GM12801 (cell line): ENCODE data around the gene PHACTR4.

Experiments
- TF ChIP-seq, protein P1 (sequence below): IDR thresholded peaks from one replicate; pipeline ENCODE4 v1.5.1; 2011; ENCODE audit warnings: control low read depth; ENCODE audit not compliant: insufficient read length; ENCODE audit errors: extremely low read depth

PHACTR4 gene

DNA sequence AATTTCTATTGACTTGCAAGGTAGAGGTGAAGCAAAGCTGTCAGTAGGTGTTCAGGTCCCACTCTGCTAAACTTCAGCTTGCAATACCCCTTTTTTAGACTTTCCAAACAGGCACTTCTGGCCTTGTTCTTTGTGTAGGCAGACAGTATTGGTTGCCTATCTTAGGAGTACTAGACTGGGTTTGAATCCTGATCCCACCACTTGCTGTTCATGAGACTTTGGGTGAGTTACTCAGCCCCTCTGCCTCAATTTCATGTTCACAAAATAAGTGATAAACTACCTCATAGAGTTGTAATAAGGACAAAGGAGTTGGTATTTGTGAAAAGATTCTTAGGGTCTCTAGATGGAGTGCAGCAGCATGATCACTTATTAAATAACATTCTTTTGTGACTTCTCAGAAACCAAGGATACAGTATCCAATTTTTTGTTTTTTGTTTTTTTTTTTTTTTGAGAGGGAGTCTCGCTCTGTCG, 141.5 kb downstream of the PHACTR4 start:
- TF ChIP-seq, protein P1, sequence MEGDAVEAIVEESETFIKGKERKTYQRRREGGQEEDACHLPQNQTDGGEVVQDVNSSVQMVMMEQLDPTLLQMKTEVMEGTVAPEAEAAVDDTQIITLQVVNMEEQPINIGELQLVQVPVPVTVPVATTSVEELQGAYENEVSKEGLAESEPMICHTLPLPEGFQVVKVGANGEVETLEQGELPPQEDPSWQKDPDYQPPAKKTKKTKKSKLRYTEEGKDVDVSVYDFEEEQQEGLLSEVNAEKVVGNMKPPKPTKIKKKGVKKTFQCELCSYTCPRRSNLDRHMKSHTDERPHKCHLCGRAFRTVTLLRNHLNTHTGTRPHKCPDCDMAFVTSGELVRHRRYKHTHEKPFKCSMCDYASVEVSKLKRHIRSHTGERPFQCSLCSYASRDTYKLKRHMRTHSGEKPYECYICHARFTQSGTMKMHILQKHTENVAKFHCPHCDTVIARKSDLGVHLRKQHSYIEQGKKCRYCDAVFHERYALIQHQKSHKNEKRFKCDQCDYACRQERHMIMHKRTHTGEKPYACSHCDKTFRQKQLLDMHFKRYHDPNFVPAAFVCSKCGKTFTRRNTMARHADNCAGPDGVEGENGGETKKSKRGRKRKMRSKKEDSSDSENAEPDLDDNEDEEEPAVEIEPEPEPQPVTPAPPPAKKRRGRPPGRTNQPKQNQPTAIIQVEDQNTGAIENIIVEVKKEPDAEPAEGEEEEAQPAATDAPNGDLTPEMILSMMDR = no peak

DNA sequence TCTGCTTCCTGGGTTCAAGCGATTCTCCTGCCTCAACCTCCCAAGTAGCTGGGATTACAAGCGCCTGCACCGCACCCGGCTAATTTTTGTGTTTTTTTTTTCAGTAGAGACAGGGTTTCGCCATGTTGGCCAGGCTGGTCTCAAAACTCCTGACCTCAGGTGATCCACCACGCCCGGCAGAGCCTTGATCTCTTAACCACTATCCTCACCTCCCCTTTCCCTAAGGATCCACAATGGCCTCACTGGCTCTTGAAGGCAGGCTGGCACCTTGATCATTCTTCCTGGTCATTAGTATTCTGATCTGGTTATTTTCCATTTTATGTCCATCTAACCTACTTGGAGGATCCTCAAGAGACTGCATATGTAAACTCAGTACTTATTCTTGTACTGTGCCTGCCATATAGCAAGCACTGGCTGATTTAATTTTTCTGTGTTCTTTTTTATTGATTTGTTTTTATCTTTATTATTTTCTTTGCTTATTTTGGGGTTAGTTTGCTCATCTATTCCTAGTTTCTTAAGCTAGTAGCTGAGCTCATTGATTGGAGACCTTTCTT, 142.6 kb downstream of the PHACTR4 start:
- TF ChIP-seq, protein P1 = no peak

DNA sequence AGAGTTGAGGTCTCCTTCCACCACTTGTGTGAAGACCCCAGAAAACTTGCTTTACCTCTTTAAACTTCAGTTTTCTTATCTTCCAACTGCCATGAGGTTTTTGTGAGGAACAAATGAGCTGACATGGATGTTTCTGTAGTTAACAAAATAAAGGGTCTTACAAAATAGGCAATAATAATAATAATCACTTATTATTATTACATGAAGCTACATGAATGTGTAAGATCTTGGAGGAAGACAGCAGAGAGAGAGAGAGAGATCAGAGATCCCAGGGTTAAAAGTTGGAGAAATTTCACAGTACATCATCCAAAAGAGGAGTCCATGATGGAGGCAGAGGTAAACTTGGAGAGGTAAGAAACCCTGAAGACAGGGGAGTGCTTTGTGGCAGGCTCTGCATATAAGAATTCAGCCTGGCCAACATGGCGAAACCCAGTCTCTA, 147.0 kb downstream of the PHACTR4 start:
- TF ChIP-seq, protein P1 = no peak

DNA sequence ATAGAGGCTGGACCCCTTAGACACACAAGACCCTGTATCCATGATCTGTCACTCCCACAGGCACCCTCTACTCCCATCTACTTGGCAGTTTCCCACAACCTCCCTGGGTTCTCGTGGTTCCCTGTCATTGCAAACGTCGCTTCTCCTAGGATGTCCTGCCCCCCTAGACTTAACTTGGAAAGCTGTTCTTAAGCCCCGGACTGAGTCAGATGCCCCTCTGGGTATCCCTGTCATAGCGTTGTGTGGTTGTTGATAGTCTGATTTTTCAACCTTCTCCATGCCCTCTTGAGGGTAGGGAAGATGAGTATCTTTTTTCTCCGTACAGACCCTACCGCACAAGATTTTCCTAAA, 148.1 kb downstream of the PHACTR4 start:
- TF ChIP-seq, protein P1 = no peak

DNA sequence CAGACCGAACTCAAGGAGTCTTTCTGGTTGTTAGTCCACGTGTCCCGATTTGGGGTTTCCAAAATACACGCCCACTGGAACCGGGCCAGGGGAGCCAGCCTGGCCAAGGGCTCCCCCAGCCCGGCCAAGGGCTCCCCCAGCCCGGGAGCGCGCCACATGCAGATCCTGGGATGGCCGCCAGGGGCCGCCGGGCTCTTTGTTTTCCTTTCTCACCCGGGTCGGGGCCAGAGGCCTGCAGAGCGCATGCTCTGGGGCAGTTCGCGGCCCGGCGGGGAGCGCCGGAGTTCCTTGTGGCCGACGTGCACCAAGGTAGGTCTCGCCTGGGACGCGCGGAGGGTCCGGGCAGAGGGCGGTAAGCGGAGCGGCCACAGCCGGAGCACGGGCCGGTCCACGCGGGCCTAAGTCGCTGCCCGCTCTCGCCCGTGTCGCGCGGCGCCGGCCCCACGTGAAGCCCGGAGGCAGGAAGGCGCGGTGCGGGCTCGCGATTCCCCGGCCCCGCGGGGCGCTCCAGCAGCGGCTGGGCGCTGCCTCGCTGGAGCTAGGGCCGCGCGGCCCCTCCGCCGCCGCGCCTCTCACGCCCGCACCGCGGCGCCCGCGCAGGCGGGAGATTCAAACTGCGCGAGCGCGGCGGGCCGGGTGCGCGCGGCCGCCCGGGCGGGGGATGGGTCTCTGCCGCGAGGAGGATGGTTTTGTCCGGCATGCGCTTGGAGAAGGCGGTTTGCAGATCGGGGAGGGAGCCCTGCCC, 148.6 kb downstream of the PHACTR4 start:
- TF ChIP-seq, protein P1 = peak; percentile 51

DNA sequence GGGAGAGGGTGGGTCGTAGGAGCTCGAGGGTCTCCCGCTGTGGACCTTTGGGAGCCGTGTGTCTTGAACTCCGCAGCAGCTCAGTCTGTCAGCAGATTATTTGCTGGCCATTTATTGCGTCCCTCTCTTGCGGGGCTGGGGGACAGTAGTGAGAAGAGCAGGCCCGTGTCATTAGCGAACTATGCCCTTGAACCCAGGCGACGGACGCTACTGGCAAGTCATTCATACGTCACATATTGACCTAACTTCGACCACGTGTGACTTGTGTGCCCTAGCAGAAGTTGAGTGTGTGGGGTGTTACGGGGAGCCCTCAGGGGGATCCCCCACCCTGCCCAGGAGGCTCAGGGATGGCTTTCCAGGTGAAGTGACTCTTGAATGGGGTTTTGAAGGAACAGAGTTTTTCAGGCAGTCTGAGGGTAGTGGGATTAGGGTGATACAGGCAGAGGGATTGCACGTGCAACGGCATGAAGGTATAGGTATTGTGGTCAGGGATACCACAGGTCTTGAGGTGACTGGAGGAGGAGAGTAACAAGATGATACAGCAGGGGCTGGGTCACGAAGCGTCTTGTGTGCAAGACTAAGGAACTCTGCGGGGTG, 149.3 kb downstream of the PHACTR4 start:
- TF ChIP-seq, protein P1 = no peak

DNA sequence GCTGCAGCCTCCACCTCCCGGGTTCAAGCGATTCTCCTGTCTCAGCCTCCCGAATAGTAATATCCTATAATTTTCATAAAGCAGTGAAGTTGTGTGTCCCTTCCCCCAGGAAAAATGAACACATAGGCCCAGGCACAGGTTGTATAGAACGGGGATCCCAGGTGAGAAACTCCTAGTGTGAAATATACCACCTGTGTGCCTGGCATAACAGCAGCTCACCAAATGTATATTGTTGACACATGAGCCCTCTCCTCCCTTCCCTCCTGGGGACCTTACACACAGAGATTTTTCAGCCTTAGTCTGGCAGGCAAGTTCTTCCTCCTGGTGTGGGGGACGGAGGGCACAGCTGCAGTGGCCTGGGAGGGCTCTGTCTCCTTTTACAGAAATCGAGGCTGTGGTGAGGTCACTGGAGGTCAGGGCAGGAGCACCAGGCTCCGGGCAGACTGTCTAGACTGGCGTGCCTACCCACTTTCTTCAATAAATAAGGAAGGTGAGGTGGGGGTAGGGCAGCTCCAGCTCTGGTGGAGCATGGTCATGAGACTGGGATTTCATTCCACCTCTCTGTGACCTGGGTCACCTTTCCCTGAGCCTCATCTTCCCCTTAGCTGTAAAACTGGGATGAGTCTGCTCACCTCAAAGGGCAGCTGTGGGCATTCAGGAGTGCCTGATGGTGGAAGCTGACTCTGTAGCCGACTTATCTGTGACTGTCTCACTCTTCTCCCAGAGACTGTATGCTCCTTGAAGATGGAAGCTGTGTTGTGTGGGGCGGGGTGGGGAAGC, 150.6 kb downstream of the PHACTR4 start:
- TF ChIP-seq, protein P1 = no peak
